Right ventricle myocardium inferior (tissue), 1 donor: ENCODE results near the gene ENPP1. TPM values are rescaled to one million over a fixed set of nuclear protein-coding genes. Genes with fewer than 3 reads are reported as not detected.
"Not testable (repeated sequence)": the region's sequence is repeated elsewhere in the genome, so short reads cannot be mapped to it uniquely, and the experiment has no call there.

ENCODE experiments used
- ATAC-seq: fragments of 200-7000 bp; cut with Tn5 transposase; one replicate; pipeline ENCODE4 v1.9.1; 2020; ENCODE audit warnings: mild to moderate bottlenecking, moderate library complexity
- DNase-seq: peaks from one replicate; pipeline ENCODE4 v3.0.0; 2021; ENCODE audit errors: missing footprints
- intact Hi-C: fragments of 100-400 bp; cut with DNase I; formaldehyde crosslinking; loops from one replicate; pipeline ENCODE4 v1.11.0; 2022
- total RNA-seq: library from RNA; stranded (reverse); fragmentation: NEBNext Ultra II Directional; extraction: Animal tissue kit (Norgen Biotek cat#: 25700); gene quantifications from one replicate; pipeline ENCODE4 v1.2.1, GENCODE V29; 2021
- donor health status: DM: no; HTN: yes; CAD: no; lungs with severe emphysema.

Gene ENPP1
- total RNA-seq, 1 donor from 2014 or later, result 1.7 TPM

GRCh38 chr6:131900231-131900630 is 92.4 kb downstream of the ENPP1 start:
- ATAC-seq (no peak), DNase-seq (no peak)

GRCh38 chr6:131901326-131901873 is 93.6 kb downstream of the ENPP1 start:
- intact Hi-C loops, ATAC-seq, DNase-seq: not testable (repeated sequence)

More at GRCh38 chr6:131900231-131900630, 92.4 kb downstream of the ENPP1 start:
- intact Hi-C loops, result no loop called here

GRCh38 chr6:131903734-131904133 is 95.9 kb downstream of the ENPP1 start:
- DNase-seq, ATAC-seq, intact Hi-C loops: not testable (repeated sequence)

- DNase-seq, ATAC-seq, intact Hi-C loops: not testable (repeated sequence)
Observed at GRCh38 chr6:131908787-131909186, 101.0 kb downstream of the ENPP1 start.

GRCh38 chr6:131909408-131910218 is 101.8 kb downstream of the ENPP1 start:
- intact Hi-C loops, result loop anchor here (5.0 kb wide), 2 partner anchors 127 to 217 kb away; no protein-coding TSS in a partner anchor
- ATAC-seq (peak; percentile 75), DNase-seq (no peak)

GRCh38 chr6:131910219-131910589 is 102.4 kb downstream of the ENPP1 start:
- ATAC-seq (no peak), DNase-seq (no peak)
- intact Hi-C loops, result loop anchor here (5.0 kb wide), 2 partner anchors 128 to 218 kb away; no protein-coding TSS in a partner anchor

- no peak for DNase-seq
- no peak for ATAC-seq
Observed at GRCh38 chr6:131910956-131911355, 103.1 kb downstream of the ENPP1 start.

GRCh38 chr6:131911951-131912350 is 104.1 kb downstream of the ENPP1 start:
- DNase-seq (no peak), ATAC-seq (no peak)
- intact Hi-C loops, result loop anchor here (5.0 kb wide), 2 partner anchors 130 to 220 kb away; no protein-coding TSS in a partner anchor

More at GRCh38 chr6:131910956-131911355, 103.1 kb downstream of the ENPP1 start:
- intact Hi-C loops, result loop anchor here (5.0 kb wide), 2 partner anchors 129 to 219 kb away; no protein-coding TSS in a partner anchor

- intact Hi-C loops, result loop anchor here (5.0 kb wide), 2 partner anchors 132 to 222 kb away; no protein-coding TSS in a partner anchor
- ATAC-seq (no peak), DNase-seq (no peak)
Observed at GRCh38 chr6:131914234-131914633, 106.4 kb downstream of the ENPP1 start.

GRCh38 chr6:131914967-131915751 is 107.3 kb downstream of the ENPP1 start:
- ATAC-seq, result peak; percentile 56
- no peak for DNase-seq
- intact Hi-C loops, result loop anchor here (5.0 kb wide), 2 partner anchors 133 to 223 kb away; no protein-coding TSS in a partner anchor

GRCh38 chr6:131916091-131916796 is 108.4 kb downstream of the ENPP1 start:
- DNase-seq, intact Hi-C loops, ATAC-seq: not testable (repeated sequence)

- ATAC-seq, result no peak
- intact Hi-C loops, result no loop called here
- no peak for DNase-seq
Observed at GRCh38 chr6:131916847-131917246, 109.0 kb downstream of the ENPP1 start.

- DNase-seq, result no peak
- no peak for ATAC-seq
- intact Hi-C loops, result no loop called here
Observed at GRCh38 chr6:131917318-131917717, 109.5 kb downstream of the ENPP1 start.

- ATAC-seq (no peak), DNase-seq (no peak)
- intact Hi-C loops, result no loop called here
Observed at GRCh38 chr6:131917763-131918649, 110.2 kb downstream of the ENPP1 start.

- no peak for DNase-seq
- intact Hi-C loops, result no loop called here
- ATAC-seq, result no peak
Observed at GRCh38 chr6:131918650-131919355, 111.0 kb downstream of the ENPP1 start.

GRCh38 chr6:131920656-131921055 is 112.8 kb downstream of the ENPP1 start:
- intact Hi-C loops, result loop anchor here (5.0 kb wide), 1 partner anchor 297 kb away; no protein-coding TSS in a partner anchor
- ATAC-seq (no peak), DNase-seq (no peak)

- DNase-seq, result no peak
- no peak for ATAC-seq
Observed at GRCh38 chr6:131923356-131923755, 115.5 kb downstream of the ENPP1 start.

More at GRCh38 chr6:131923356-131923755, 115.5 kb downstream of the ENPP1 start:
- intact Hi-C loops, result loop anchor here (5.0 kb wide), 1 partner anchor 294 kb away; no protein-coding TSS in a partner anchor
